Cardiac fibroblast (primary cell): Measurements from ENCODE around the gene NCAM1.

Experiments used
- DNase-seq, 2 donors: peaks; one replicate each; pipeline versions ENCODE4 v3.0.0 to v3.0.0-alpha.2; 2010; ENCODE audit warnings: low read depth in 2 of 2
- H3K4me3 ChIP-seq, 2 donors: replicated peaks in 1 of 2; 1 replicate in 1 of 2; 2 replicates in 1 of 2; pipeline ENCODE4 v1.5.1; 2011; ENCODE audit warnings: low read depth in 2 of 2, low read length in 2 of 2, mild to moderate bottlenecking in 2 of 2, moderate library complexity in 1 of 2
- TF ChIP-seq, protein P1 (sequence below): IDR thresholded peaks from one replicate; pipeline ENCODE4 v1.5.1; 2011; ENCODE audit warnings: low read depth, mild to moderate bottlenecking, low read length, inconsistent platforms

The NCAM1 gene

DNA sequence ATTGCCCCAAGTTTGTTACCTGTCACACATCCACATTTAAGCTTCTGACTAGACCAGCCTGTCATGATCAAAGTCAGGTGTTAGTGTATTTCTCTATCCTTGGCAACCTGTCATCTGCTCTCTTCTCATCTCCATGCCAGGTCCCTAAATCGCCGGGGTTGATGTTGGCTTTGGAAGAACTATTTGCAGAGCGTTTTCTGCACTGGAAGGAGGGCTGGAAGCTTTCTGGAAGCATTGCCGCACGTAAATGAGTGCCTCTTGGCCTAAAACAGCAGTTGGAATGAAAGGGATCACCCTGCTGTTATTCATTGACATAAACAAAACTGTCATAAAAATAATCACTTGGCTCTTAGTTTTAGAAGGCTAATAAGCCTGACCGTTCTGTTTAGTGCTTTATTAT, 354.6 kb downstream of the NCAM1 start:
- TF ChIP-seq, protein P1, sequence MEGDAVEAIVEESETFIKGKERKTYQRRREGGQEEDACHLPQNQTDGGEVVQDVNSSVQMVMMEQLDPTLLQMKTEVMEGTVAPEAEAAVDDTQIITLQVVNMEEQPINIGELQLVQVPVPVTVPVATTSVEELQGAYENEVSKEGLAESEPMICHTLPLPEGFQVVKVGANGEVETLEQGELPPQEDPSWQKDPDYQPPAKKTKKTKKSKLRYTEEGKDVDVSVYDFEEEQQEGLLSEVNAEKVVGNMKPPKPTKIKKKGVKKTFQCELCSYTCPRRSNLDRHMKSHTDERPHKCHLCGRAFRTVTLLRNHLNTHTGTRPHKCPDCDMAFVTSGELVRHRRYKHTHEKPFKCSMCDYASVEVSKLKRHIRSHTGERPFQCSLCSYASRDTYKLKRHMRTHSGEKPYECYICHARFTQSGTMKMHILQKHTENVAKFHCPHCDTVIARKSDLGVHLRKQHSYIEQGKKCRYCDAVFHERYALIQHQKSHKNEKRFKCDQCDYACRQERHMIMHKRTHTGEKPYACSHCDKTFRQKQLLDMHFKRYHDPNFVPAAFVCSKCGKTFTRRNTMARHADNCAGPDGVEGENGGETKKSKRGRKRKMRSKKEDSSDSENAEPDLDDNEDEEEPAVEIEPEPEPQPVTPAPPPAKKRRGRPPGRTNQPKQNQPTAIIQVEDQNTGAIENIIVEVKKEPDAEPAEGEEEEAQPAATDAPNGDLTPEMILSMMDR, result no peak
- no peak overlapping the region for H3K4me3 ChIP-seq
- no peak for DNase-seq

DNA sequence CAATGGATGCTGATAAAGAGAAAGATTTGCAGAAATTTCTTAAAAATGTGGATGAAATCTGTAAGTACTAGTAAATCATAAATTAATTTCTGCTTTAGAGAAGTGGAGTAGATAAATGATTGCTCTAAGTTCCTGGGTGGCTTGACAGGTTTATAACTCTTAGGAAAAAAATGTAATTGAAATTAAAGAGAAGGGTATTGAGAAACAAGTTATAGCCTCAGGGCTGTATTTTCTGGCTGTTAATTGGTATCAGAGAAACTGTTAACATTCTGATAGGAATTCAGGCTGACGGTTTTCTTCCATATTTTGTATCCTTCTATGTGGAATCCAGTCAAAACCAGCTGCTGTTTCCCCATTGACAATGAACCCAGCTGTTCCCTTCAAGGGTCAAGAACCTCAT, 355.0 kb downstream of the NCAM1 start:
- DNase-seq, result no peak
- TF ChIP-seq, protein P1, result no peak
- no peak overlapping the region for H3K4me3 ChIP-seq

DNA sequence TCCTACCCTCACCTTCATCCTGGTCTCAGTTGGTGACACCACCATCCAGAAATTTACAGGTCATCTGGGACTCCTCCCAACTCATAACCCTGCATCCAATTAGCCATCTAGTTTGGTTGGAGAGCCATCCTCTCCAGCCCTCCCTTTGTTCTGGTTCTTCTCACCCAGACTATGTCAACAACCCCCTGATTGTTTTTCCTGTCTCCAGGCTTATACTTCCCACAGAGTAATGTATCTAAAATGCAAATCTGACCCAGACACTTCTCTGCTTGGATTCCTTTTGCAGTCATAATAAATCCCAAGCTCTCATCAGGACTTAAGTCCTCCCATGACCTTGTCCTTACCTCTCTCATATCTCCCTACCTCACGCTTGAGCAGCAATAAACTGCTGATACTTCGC, 356.1 kb downstream of the NCAM1 start:
- no peak for DNase-seq
- no peak overlapping the region for H3K4me3 ChIP-seq
- TF ChIP-seq, protein P1, result no peak

DNA sequence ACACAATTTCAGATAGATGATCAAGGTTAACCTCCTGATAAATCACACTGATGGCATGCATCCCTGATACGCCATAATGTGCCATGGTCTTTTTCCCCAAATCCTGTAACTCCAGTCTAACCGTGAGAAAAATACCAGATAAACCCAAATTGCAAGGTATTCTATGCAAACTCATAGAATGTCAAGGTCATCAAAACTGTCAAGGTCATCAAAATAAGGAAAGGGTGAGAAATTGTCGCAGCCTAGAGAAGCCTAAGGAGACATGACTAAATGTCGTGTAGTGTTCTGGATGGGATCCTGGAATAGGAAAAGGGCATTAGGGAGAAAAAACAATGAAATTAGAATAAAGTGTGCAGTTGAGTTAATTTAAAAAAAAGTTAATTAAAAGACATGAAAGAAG, 357.9 kb downstream of the NCAM1 start:
- no peak overlapping the region for H3K4me3 ChIP-seq
- TF ChIP-seq, protein P1, result no peak
- no peak for DNase-seq

DNA sequence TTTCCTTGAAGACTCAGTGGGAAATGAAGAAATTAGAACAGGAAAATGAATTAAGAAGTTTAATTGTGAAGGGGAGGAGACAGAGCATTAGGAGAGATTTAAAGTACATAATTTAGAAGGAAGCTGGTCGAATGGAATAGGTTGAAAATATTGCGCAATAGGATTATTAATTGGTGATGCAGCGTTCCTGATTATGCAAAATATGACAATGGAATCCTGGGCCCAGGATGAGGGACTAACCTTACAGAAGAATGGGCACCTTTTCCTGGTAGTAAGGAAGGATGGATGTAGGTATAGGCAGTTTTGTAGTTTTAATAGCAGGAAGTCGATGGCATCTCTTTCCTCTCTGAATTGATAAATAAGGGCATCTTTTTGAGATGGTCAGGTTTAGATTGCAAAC, 360.9 kb downstream of the NCAM1 start:
- no peak for DNase-seq
- TF ChIP-seq, protein P1, result no peak
- H3K4me3 ChIP-seq, result no peak overlapping the region

DNA sequence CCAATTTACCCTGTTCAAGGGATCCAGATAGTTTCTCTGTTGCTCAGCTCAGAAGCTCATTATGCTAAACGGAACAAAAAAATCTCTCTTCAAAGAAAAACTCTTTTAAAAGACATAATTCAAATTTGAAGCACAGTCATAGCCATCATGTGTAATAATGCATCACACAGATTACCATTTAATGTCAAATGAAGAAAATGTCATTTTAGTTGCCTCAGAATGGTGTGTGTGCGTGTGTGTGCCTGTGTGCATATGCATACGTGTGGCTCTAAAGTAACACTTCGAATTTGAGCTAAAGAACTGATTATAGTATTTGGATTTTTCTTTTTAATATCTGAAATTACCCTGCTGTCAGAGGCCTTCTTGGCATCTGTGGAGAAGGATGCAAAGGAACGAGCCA, 363.0 kb downstream of the NCAM1 start:
- no peak for DNase-seq
- TF ChIP-seq, protein P1, result no peak
- H3K4me3 ChIP-seq, result no peak overlapping the region
